NCI-H1048 (cell line): ENCODE measurements around the gene NUP133.
"Not testable (repeated sequence)": the region's sequence is repeated elsewhere in the genome, so short reads cannot be mapped to it uniquely, and the experiment has no call there.

Source experiments
- DNase-seq: peaks from one replicate; lab custom pipeline; 2025; lab: John Stamatoyannopoulos, UW

NUP133 gene

DNA sequence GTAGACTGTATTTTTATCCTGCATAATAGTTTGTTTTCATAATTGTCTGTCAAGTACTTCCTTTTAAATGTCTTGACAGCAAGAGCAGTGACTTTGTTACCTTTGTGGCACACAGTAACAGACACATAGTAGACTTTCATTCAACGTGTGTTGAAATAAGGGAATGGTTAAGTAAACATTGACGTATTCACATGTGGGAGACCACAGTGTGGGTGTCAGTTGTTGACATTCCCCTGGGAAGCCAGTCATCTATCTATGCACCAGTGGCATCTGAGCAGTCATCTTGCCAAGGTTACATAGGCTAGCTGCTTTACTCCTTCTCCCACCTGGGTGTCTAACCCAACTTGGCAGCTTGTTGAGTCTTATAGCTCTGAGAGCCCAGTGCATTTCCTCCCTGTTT, 1.4 kb upstream of the NUP133 start:
- no peak for DNase-seq

DNA sequence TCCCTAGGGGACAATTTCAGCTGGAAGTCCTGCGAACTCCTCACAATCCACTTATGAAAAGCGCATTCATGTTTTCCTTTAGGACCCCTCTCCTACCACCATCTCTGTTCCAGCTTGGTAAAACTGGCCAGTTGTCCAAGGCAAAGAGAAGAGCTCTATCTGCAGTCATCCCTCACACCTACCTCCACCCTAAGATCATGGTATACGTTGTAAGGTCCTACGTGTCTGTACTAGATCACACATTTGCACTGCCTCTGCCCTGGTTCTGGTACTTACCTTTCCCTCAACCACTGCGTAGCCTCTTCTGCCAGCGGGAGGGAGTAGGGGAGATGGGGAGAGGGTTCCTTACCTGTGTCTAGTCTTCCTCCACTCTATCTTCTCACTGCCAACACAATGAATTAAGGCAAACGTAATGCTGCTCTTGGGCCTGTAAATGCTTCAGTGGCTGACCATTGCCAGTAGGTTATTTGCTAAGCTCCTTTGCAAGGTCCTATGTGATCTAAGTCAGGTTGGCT, 739 bp upstream of the NUP133 start:
- DNase-seq, result no peak

DNA sequence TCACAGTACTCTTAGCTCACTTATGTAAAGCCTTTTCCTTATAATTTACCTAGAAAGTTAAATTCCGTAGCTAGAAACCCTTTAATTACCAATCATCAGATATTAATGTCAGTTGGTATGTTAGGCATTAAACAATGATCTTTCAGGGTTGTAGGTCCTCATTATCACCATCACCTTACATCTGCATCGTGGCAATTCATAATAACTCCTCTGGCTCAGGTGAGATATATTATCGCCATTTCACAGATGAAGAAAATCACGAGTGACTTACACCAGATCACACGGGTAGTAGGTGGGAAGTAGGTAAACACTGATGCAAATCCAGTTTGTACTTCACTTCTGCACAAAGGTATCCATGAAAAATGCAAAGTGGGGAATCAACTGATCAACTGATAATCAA, 639 bp downstream of the NUP133 start:
- no peak for DNase-seq

- no peak for DNase-seq
Measured at GRCh38 chr1:229506633-229507032, 1.5 kb downstream of the NUP133 start.

DNA sequence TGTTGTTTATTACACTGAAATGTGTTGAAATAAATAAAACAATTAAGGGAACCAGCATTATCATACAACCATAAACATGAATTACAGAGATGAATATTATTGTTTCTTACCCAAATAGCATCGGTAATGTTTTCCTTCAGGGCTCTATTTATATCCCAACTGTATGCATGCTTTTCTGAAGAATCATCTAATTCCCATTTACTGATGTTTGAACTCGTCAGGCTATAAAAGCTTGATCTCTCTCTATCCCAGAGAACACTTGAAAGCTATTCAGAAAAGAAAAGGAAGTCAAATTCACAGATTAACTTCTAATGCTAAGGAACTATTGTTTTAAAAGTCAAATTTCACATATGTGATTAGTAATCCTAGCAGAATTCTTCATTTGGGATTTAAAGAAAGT, 12.4 kb downstream of the NUP133 start:
- no peak for DNase-seq

GRCh38 chr1:229487181-229487580, 21.0 kb downstream of the NUP133 start:
- no peak for DNase-seq

DNA sequence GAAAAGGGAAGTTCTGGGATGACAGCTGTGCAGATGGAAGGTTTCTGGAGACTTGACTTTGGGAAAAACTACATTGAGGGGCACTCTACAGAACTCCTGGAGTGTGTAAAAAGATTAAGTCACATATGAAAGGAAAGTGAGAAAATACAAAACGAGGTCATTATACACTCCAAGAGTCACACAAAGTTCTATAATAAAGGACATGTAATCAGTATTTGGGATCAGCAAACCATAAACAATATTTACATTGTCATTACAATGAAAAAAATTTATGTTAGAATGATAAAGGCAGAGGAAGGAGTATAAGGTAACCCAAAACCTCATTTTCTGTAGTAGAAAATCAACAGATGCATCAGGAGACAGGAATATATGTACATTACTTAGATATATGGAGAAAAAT, 22.8 kb downstream of the NUP133 start:
- DNase-seq, result no peak

DNA sequence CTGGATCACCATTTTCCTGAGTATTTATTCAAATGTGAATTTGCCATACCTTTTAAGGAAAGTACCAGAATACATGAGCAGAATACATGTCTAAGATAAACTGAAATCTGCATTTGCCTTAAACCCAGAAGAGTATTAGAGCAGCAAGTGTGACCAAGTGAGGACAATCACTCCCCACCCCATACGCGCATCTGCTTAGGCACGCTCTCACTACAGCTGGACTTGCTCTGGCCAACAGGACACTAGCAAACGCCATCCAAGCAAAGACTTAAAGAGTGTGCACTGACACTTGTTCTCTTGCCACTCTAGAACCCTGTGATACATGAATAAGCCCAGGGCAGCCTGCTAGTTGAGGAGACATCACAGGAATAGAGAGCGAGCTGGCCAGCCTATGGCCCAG, 25.6 kb downstream of the NUP133 start:
- no peak for DNase-seq

DNA sequence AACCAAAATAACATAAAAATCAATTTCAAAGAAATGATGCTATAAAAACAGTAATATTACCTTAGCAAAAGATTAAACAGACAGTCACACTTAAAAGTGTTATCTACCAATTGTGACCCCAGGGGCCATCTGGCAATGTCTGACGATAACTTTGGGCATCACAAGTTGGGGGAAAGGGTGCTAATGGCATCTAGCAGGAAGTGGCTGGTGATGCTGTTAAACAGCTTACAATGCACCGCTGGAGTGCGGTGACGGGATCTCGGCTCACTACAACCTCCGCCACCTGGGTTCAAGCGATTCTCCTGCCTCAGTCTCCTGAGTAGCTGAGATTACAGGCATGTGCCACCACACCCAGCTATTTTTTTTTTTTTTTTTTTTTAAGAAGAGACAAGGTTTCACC, 27.6 kb downstream of the NUP133 start:
- no peak for DNase-seq

DNA sequence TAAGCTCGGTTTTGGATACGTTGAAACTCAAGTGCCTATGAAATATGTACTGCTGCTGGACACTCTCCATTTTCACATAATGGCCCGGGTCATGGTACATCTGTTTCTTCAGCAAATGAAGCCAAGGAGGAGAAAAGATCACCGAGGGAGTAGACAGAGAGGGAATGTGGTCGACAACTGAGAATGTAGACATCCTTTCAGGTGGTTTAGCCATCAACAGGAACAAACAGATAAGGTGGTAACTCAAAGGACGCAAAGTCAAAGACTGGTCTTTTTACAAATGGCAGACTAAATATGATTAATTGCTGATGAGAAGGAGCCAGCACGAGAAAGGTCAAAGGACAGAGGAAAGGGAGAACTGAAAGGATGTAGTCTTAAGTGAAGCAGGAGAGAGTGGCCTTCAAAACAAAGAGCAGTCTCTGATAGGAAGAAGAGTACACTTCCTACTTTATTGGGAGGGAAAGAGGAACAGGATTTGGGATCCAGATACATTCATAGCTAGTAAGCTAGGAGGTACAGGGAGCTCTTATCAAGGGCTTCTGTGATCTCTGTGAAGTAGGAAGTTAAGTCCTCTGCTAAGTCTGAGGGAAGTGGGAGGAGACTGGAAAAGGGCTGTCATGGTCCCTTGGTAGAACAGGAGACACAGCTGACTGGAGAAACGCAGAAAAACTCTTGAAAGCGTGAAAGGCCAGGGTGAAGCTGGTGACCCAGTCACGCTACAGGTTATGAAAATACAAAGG, 28.3 kb downstream of the NUP133 start:
- no peak for DNase-seq

- no peak for DNase-seq
Measured at GRCh38 chr1:229478852-229479251, 29.3 kb downstream of the NUP133 start.

DNA sequence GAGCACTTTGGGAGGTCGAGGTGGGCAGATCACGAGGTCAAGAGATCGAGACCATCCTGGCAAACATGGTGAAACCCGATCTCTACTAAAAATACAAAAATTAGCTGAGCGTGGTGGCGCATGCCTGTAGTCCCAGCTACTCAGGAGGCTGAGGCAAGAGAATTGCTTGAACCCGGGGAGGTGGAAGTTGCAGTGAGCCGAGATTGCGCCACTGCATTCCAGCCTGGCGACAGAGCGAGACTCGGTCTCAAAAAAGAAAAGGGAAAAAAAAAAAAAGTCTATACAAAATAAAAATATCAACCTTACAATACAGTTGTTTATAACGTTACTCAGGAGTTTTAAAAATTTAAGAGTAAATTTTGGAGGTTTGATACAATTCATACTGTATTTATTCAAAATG, 32.3 kb downstream of the NUP133 start:
- not testable (repeated sequence) for DNase-seq

- no peak for DNase-seq
Measured at GRCh38 chr1:229474509-229474908, 33.6 kb downstream of the NUP133 start.

DNA sequence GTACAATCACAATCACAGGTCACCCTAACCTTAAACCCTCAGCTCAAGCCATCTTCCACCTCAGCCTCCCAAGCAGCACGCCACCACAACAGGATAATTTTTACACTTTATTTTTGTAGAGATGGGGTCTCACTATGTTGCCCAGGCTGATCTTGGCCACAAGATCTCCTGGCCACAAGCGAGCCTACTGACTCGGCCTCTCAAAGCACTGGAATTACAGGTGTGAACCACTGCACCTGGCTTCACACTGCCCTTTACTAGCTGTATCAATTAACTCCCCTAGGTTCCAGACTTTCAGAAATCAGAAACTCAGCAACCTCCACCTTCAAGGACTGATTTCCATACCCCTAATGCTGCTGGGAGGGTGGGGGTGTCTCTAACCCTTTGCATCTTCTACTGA, 37.0 kb downstream of the NUP133 start:
- no peak for DNase-seq

- no peak for DNase-seq
Measured at GRCh38 chr1:229470406-229471043, 37.6 kb downstream of the NUP133 start.

DNA sequence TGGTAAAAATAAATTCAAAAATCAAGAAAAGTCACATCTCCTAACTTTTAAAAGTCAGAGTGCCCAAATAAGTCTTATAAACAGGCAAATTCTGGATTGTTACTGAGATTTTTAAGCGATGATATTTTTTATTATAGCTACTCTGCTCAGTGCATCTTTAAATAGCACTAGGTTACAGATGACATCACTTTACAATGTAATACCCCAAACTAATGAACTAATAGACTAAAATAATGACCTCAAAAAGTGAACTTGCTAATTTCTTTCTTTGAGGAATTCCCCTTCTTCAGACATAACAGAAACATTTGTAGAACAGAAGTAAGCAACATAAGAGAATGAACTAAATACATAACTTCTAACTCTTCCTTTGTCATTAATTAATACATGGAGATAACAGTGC, 41.3 kb downstream of the NUP133 start:
- DNase-seq, result no peak

GRCh38 chr1:229464672-229465071, 43.5 kb downstream of the NUP133 start:
- no peak for DNase-seq

DNA sequence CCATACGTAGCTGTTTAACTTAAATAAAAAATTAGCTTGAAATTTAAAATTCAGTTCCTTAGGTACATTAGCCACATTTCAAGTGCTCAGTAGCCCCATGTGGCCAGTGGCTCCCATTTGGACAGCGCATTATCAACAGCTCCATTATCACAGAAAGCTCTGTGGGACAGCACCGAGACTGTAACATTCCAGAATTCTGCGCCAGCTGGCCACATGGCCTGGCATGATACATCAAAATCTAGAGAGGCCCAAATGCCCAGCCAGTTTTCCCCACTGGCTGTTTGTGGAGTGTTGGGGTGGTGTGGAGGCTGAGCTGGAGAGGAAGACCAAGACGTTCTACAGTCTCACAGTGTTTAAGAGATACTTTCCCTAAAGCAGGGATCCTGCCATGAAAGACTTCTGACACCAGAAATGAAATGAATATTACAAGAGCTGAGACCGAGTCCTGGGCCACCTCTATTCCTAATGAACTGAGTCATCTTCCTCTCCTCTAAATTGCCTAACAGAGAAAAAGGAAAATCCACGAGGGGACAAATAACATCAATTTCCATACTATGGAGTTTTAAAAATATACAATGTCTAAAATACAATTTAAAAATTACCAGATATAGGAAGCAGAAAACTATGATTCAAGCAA, 47.0 kb downstream of the NUP133 start:
- no peak for DNase-seq

GRCh38 chr1:229459815-229460214, 48.3 kb downstream of the NUP133 start:
- no peak for DNase-seq

- DNase-seq, result no peak
Measured at GRCh38 chr1:229457436-229457835, 50.7 kb downstream of the NUP133 start.

- no peak for DNase-seq
Measured at GRCh38 chr1:229456016-229456415, 52.1 kb downstream of the NUP133 start.

DNA sequence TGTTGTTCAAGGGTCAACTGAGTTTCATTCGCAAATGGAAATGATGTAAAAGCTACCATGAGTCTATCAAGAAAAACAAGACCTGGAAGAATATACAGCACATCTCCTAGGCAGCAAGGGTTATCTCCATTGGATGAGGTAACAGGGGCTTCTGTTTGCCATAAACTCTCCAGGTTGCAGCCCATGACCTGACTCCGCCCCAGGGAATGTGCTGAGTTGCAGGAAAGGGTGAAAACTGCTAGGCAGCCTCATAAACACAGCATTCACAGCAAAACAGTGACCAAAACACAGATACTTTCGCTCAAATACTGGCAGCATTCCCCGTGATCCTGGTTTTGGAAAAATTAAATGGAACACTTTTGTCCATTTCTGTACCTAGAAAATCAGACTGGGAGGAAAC, 54.1 kb downstream of the NUP133 start:
- DNase-seq, result no peak
